Keratinocyte (primary cell): Measurements from ENCODE around the gene SH2B2.
"Not testable (repeated sequence)": the region's sequence is repeated elsewhere in the genome, so short reads cannot be mapped to it uniquely, and the experiment has no call there.

Experiments used
- EZH2 ChIP-seq: IDR thresholded peaks from one replicate; pipeline ENCODE4 v1.6.1; 2012; ENCODE audit warnings: inconsistent platforms, mild to moderate bottlenecking, low read length, moderate library complexity
- TF ChIP-seq, protein P1 (sequence below), 3 experiments: IDR thresholded peaks in 1 of 3; conservative IDR thresholded peaks in 1 of 3; optimal IDR thresholded peaks in 1 of 3; 2 replicates in 2 of 3; 3 replicates in 1 of 3; pipeline versions ENCODE3 to v1.5.1; 2011; ENCODE audit warnings: low read length in 3 of 3, mild to moderate bottlenecking in 3 of 3, moderate library complexity in 2 of 3, control low read depth in 1 of 3, inconsistent platforms in 1 of 3; ENCODE audit not compliant: insufficient read depth in 2 of 3; ENCODE audit errors: extremely low read depth in 1 of 3

DNA sequence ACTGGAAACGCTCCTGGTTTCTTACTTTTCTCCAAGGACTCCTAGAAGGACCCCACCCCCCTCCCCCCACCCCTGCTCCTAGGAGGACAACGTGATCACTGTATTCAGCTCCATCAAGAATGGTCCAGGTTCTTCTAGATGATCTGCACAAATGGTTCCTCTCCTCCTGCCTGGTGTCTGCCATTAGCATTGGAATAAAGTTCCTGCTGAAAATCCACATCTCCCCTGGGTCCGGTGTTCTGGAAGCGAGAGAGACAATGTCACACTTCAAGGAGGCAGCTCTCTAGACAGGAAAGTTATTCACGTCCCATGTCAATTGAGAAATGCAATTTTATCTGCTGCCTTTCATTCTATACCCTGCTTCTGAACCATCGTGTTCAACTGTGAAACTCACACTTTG, 60.3 kb downstream of the SH2B2 start:
- TF ChIP-seq, protein P1, sequence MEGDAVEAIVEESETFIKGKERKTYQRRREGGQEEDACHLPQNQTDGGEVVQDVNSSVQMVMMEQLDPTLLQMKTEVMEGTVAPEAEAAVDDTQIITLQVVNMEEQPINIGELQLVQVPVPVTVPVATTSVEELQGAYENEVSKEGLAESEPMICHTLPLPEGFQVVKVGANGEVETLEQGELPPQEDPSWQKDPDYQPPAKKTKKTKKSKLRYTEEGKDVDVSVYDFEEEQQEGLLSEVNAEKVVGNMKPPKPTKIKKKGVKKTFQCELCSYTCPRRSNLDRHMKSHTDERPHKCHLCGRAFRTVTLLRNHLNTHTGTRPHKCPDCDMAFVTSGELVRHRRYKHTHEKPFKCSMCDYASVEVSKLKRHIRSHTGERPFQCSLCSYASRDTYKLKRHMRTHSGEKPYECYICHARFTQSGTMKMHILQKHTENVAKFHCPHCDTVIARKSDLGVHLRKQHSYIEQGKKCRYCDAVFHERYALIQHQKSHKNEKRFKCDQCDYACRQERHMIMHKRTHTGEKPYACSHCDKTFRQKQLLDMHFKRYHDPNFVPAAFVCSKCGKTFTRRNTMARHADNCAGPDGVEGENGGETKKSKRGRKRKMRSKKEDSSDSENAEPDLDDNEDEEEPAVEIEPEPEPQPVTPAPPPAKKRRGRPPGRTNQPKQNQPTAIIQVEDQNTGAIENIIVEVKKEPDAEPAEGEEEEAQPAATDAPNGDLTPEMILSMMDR (optimal IDR thresholded peaks at IDR 0.05 in 1 of 3, IDR thresholded peaks at IDR 0.05 in 1 of 3, conservative IDR thresholded peaks at IDR 0.05 in 1 of 3; ENCODE audit: extremely low read depth in 1 of 3, insufficient read depth in 2 of 3, low read length in 3 of 3): not testable (repeated sequence)
- TF ChIP-seq EZH2: not testable (repeated sequence)
